GM12872 (cell line): Measurements from ENCODE around the gene VAMP8.

Experiments
- TF ChIP-seq, protein P1 (sequence below): IDR thresholded peaks from 3 replicates; pipeline ENCODE4 v1.5.1; 2011; ENCODE audit warnings: low read depth, mild to moderate bottlenecking, low read length, moderate library complexity; ENCODE audit not compliant: insufficient read depth

VAMP8 gene

DNA sequence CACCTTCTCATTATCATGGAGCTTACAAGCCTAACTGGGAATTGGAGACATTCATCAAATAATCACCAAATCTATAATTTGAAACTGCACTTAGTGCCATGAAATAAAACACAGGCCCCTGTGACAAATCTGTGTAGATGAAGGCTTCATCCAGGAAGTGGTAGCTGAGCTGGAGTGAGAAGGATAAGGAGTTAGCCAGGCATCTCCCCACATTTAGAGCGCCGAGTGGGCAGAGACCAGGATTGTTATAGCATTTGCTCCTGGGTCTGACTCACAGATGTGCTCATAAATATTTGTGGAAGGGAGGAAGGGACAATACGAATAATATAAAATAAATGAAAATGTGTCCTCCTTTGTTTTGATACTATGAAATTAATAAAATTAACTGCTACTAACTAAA is 40.9 kb upstream of the VAMP8 start:
- TF ChIP-seq, protein P1, sequence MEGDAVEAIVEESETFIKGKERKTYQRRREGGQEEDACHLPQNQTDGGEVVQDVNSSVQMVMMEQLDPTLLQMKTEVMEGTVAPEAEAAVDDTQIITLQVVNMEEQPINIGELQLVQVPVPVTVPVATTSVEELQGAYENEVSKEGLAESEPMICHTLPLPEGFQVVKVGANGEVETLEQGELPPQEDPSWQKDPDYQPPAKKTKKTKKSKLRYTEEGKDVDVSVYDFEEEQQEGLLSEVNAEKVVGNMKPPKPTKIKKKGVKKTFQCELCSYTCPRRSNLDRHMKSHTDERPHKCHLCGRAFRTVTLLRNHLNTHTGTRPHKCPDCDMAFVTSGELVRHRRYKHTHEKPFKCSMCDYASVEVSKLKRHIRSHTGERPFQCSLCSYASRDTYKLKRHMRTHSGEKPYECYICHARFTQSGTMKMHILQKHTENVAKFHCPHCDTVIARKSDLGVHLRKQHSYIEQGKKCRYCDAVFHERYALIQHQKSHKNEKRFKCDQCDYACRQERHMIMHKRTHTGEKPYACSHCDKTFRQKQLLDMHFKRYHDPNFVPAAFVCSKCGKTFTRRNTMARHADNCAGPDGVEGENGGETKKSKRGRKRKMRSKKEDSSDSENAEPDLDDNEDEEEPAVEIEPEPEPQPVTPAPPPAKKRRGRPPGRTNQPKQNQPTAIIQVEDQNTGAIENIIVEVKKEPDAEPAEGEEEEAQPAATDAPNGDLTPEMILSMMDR = no peak

GRCh38 chr2:85537600-85538506 is 39.5 kb upstream of the VAMP8 start:
- TF ChIP-seq, protein P1 = no peak

DNA sequence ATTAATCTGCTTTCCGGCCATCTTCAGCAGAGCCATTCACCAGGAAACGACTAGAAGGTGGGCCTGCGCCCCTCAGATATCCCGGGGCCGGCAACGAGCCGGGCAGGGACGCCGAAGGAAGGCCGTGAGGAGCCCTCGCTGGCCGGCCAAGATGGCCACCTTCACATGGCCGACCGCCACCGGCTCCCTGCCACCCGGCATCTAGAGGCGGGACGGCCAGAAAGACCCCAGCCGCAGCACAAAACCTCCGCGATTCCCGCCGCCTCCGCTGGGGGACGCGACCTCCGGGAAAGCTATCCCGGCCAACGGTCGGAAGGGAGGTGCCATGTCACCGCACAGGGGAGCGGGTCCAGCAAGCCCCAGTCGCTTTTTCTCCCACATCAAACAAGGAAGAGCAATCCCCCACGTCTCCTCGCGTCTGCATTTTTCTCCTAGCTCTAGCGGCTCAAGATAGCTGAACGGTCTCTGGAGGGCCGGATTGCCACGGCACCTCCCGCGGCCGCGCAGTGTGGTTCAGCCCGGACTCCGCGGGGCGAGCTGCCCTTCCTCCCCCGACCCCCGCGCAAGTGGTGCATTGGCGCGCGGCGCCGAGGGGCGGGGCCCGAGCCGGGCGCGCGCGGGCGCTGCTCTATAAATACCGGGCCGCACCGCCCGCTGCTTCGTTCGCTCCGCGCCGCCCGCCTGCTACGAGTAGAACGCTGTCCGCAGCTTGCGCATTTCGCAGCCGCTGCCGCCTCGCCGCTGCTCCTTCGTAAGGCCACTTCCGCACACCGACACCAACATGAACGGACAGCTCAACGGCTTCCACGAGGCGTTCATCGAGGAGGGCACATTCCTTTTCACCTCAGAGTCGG is 38.7 kb upstream of the VAMP8 start, which contains the start of gene MAT2A:
MAT2A (plus strand) TSS at position 662 of the 854 bp plus-strand sequence; CDS start at position 782, 120 bp downstream.
- TF ChIP-seq, protein P1 = peak; percentile 84

- TF ChIP-seq, protein P1 = no peak
Observed at GRCh38 chr2:85539361-85540132, 37.8 kb upstream of the VAMP8 start.

DNA sequence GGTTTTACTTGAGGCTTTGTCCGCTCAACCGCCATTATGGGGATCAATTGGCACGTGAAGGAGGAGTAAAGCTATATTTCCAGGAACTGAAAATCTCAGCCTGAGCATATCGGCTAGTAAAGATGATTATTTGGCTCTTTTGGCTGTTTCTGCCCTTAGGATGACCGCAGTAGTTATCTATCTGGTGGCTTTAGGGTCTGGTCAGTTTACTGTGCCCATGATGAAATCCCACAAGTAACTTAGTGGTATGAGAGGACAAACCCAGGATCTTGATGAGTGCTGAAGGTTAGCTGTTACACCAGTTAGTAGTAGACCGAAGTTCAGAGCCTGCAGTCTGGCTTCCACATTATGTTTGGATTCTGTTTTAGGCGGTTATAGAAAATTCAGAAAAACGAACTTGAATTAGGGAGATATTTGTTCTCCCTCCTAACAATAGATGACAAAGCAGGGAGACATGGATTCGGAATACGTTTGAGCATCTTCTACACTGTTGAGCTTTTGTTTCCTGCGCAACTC is 37.2 kb upstream of the VAMP8 start:
- TF ChIP-seq, protein P1 = no peak

DNA sequence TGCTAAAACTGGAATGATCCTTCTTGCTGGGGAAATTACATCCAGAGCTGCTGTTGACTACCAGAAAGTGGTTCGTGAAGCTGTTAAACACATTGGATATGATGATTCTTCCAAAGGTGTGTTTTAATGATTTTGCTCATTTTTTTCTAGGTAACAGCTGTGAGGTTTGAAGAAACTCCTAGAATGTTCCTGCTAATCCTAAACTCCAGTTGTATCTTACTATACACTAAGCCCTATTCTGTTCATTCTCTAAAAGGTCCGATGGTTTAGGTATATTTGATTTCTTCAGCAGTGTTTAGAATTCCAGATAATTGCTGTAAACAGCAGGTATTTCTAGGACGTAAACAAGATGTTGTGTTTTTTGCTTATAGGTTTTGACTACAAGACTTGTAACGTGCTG is 36.1 kb upstream of the VAMP8 start:
- TF ChIP-seq, protein P1 = no peak
